MM.1S (cell line): ENCODE data around the gene FMN1.

Experiments used
- DNase-seq: peaks from one replicate; pipeline ENCODE4 v3.0.0-alpha.2; 2015
- H2AFZ ChIP-seq: fragments of 300-600 bp; sonication (generic); 2 replicates; pipeline ENCODE4 v1.6.0; 2016; ENCODE audit warnings: antibody characterized with exemption, low read length
- H3F3A ChIP-seq: fragments of 300-600 bp; sonication (generic); 2 replicates; pipeline ENCODE4 v1.6.1; 2016; ENCODE audit warnings: mild to moderate bottlenecking, antibody characterized with exemption, low read length, moderate library complexity, mixed read lengths; ENCODE audit not compliant: insufficient read depth
- H3K27ac ChIP-seq: fragments of 300-600 bp; sonication (generic); 2 replicates; pipeline ENCODE4 v1.5.1; 2016; ENCODE audit warnings: mild to moderate bottlenecking, low read length
- H3K27me3 ChIP-seq: fragments of 300-600 bp; sonication (generic); replicated peaks from 2 replicates; pipeline ENCODE4 v1.6.0; 2016; ENCODE audit warnings: low read length; ENCODE audit not compliant: insufficient read depth
- H3K36me3 ChIP-seq: fragments of 300-600 bp; sonication (generic); replicated peaks from 2 replicates; pipeline ENCODE4 v1.6.1; 2016; ENCODE audit warnings: mild to moderate bottlenecking, low read length, mixed read lengths; ENCODE audit not compliant: insufficient read depth
- H3K4me1 ChIP-seq: fragments of 300-600 bp; sonication (generic); 2 replicates; pipeline ENCODE4 v1.6.1; 2016; ENCODE audit warnings: low read length, mixed read lengths
- H3K4me2 ChIP-seq: fragments of 300-600 bp; sonication (generic); 2 replicates; pipeline ENCODE4 v1.6.0; 2016; ENCODE audit warnings: low read depth, low read length
- H3K4me3 ChIP-seq: fragments of 300-600 bp; sonication (generic); 2 replicates; pipeline ENCODE4 v1.5.1; 2016; ENCODE audit warnings: low read length, mixed read lengths
- H3K79me2 ChIP-seq: fragments of 300-600 bp; sonication (generic); 2 replicates; pipeline ENCODE4 v1.6.1; 2016; ENCODE audit warnings: mixed run types, low read length, mixed read lengths
- H3K9ac ChIP-seq: fragments of 300-600 bp; sonication (generic); 2 replicates; pipeline ENCODE4 v1.6.1; 2016; ENCODE audit warnings: low read length, mixed read lengths
- H3K9me2 ChIP-seq: fragments of 300-600 bp; sonication (generic); replicated peaks from 2 replicates; pipeline ENCODE4 v1.6.1; 2016; ENCODE audit warnings: mild to moderate bottlenecking, low read length, mixed read lengths; ENCODE audit not compliant: insufficient read depth
- H3K9me3 ChIP-seq: fragments of 300-600 bp; sonication (generic); replicated peaks from 2 replicates; pipeline ENCODE4 v1.6.1; 2016; ENCODE audit warnings: mild to moderate bottlenecking, low read length, mixed read lengths; ENCODE audit not compliant: insufficient read depth
- H4K20me1 ChIP-seq: fragments of 300-600 bp; sonication (generic); 2 replicates; pipeline ENCODE4 v1.6.1; 2016; ENCODE audit warnings: mild to moderate bottlenecking, low read length, moderate library complexity, mixed read lengths; ENCODE audit not compliant: insufficient read depth
- EZH2 ChIP-seq: fragments of 300-600 bp; sonication (generic); optimal IDR thresholded peaks from 2 replicates; pipeline ENCODE3; 2017; ENCODE audit warnings: low read depth, mild to moderate bottlenecking, antibody characterized with exemption, low read length, mixed read lengths
- EZH2phosphoT487 ChIP-seq: fragments of 300-600 bp; sonication (generic); IDR thresholded peaks from 2 replicates; pipeline ENCODE4 v1.6.1; 2018; ENCODE audit warnings: antibody characterized with exemption, low read length
- TF ChIP-seq, protein P1 (sequence below): fragments of 300-600 bp; sonication (generic); IDR thresholded peaks from 2 replicates; pipeline ENCODE4 v1.5.1; 2016; ENCODE audit warnings: antibody characterized with exemption, low read length, mixed read lengths

FMN1 gene

DNA sequence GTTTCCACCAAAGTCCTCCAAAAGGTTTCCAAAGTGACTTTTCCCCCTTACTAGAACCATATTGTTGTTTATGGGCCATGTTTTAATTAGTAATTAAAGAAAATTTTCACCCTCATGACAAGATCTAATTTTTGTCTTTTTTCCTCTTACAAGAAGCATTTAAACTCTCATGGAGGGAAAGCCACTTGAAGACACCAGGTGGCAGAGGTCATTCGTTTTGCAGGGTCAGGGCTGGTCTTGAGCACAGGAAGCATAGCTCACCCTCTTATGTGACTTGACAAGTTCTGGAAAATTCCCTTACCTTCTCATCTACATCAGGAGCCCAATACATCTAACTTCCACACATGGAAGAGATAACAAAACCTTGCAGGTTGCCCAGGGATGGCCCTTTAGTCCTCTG, 313.0 kb downstream of the FMN1 start:
- H3K36me3 ChIP-seq, result no peaks in the 10 kb centered on the region
- no peaks in the 10 kb centered on the region for H3K9me3 ChIP-seq
- H3F3A ChIP-seq, result 0 out of 2 replicates have a peak, but pooled peaks cover 2% of the 10 kb centered on the region
- H3K79me2 ChIP-seq, result no peaks in the 10 kb centered on the region
- no peak overlapping the region for H3K4me3 ChIP-seq
- TF ChIP-seq, protein P1, sequence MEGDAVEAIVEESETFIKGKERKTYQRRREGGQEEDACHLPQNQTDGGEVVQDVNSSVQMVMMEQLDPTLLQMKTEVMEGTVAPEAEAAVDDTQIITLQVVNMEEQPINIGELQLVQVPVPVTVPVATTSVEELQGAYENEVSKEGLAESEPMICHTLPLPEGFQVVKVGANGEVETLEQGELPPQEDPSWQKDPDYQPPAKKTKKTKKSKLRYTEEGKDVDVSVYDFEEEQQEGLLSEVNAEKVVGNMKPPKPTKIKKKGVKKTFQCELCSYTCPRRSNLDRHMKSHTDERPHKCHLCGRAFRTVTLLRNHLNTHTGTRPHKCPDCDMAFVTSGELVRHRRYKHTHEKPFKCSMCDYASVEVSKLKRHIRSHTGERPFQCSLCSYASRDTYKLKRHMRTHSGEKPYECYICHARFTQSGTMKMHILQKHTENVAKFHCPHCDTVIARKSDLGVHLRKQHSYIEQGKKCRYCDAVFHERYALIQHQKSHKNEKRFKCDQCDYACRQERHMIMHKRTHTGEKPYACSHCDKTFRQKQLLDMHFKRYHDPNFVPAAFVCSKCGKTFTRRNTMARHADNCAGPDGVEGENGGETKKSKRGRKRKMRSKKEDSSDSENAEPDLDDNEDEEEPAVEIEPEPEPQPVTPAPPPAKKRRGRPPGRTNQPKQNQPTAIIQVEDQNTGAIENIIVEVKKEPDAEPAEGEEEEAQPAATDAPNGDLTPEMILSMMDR, result no peak
- TF ChIP-seq EZH2phosphoT487, result no peak
- TF ChIP-seq EZH2, result no peak
- H3K4me2 ChIP-seq, result no peak overlapping the region
- no peak overlapping the region for H3K27ac ChIP-seq
- no peak overlapping the region for H2AFZ ChIP-seq
- no peak for DNase-seq
- no peaks in the 10 kb centered on the region for H3K27me3 ChIP-seq
- no peak overlapping the region for H3K9ac ChIP-seq
- H3K4me1 ChIP-seq, result no peaks in the 10 kb centered on the region
- H3K9me2 ChIP-seq, result no peaks in the 10 kb centered on the region
- no peaks in the 10 kb centered on the region for H4K20me1 ChIP-seq

DNA sequence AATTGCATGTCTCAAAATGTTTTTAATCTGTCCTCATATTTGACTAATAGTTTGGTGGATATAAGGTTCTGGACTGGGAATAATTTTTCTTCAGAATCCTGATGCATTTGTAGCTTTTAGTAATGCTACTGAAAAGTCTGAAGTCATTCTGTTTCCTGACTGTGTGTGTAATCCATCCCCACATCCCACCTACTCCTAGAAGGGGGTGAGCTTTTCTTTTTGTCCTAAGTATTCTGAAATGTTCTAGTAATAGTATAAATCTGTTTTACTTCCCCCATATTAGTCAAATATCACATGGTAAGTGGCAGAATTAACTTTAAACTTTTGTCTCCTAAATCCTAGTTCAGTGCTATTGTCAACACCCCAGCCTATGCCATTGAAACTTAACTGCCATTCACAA, 313.9 kb downstream of the FMN1 start:
- TF ChIP-seq EZH2 (no peak), EZH2phosphoT487 (no peak)
- TF ChIP-seq, protein P1, result no peak
- Histone ChIP-seq H3K9me2 (no peaks in the 10 kb centered on the region), H3K27ac (no peak overlapping the region), H4K20me1 (no peaks in the 10 kb centered on the region), H3K9me3 (no peaks in the 10 kb centered on the region), H3K4me2 (no peak overlapping the region), H3K79me2 (no peaks in the 10 kb centered on the region), H3K4me1 (no peaks in the 10 kb centered on the region), H3K36me3 (no peaks in the 10 kb centered on the region), H2AFZ (no peak overlapping the region), H3K9ac (no peak overlapping the region), H3F3A (0 out of 2 replicates have a peak, but pooled peaks cover 2% of the 10 kb centered on the region), H3K4me3 (no peak overlapping the region), H3K27me3 (no peaks in the 10 kb centered on the region)
- DNase-seq, result no peak

DNA sequence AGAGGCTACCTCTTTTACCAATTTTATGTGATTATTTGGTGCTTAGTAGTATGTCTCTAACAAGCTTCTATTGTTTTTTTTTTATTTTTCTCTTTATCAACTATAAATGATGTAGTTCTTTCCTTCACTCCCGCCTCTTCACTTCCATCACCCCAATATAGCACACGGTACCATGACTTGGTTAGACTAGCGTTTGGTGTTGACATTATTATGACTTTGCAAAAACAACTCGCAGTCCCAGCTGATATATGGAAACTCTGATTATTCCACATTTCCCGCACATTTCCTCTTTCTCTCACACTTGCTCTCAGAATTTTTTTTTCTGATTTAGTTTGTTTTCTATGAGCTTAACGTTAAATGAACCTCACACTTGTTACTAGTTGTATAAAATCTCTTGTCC, 314.5 kb downstream of the FMN1 start:
- H3F3A ChIP-seq, result 0 out of 2 replicates have a peak, but pooled peaks cover 2% of the 10 kb centered on the region
- no peaks in the 10 kb centered on the region for H3K27me3 ChIP-seq
- DNase-seq, result no peak
- H3K27ac ChIP-seq, result no peak overlapping the region
- H3K4me1 ChIP-seq, result no peaks in the 10 kb centered on the region
- no peak overlapping the region for H3K4me2 ChIP-seq
- no peaks in the 10 kb centered on the region for H3K79me2 ChIP-seq
- H2AFZ ChIP-seq, result no peak overlapping the region
- no peaks in the 10 kb centered on the region for H3K9me2 ChIP-seq
- no peak for TF ChIP-seq EZH2phosphoT487
- no peak for TF ChIP-seq EZH2
- TF ChIP-seq, protein P1, result no peak
- no peaks in the 10 kb centered on the region for H4K20me1 ChIP-seq
- no peaks in the 10 kb centered on the region for H3K9me3 ChIP-seq
- H3K36me3 ChIP-seq, result no peaks in the 10 kb centered on the region
- no peak overlapping the region for H3K9ac ChIP-seq
- no peak overlapping the region for H3K4me3 ChIP-seq
